WTC11 (cell line): ENCODE data around the gene TLE3. TPM values are rescaled to one million over a fixed set of nuclear protein-coding genes. Genes with fewer than 3 reads are reported as not detected.
A peak's percentile ranks its signal among the peaks of the same experiment; 100 is the strongest.

Experiments used
- ATAC-seq: fragments of 200-7000 bp; cut with Tn5 transposase; 2 replicates; pipeline ENCODE4 v1.10.0; 2021; ENCODE audit warnings: mild to moderate bottlenecking, moderate library complexity
- CTCF ChIA-PET: fragments of 300-600 bp; sonication (Branson Sonifier 250); formaldehyde crosslinking; loops from one replicate; lab custom pipeline; 2021; ENCODE audit warnings: antibody characterized with exemption; lab: Charles Lee
- POLR2A ChIA-PET: fragments of 350-600 bp; sonication (Branson Sonifier 250); formaldehyde crosslinking; loops from one replicate; lab custom pipeline; 2021; ENCODE audit warnings: antibody characterized with exemption; lab: Charles Lee
- DNase-seq: peaks from one replicate; pipeline ENCODE4 v3.0.0; 2021; ENCODE audit warnings: low spot score
- H3K27ac Mint-ChIP-seq: 2 replicates; pipeline ENCODE4 v1.8.0; 2021; ENCODE audit warnings: mixed read lengths
- H3K27me3 Mint-ChIP-seq: 2 replicates; pipeline ENCODE4 v1.8.0; 2021; ENCODE audit warnings: low read depth, mild to moderate bottlenecking, moderate library complexity, mixed read lengths
- H3K36me3 Mint-ChIP-seq: 2 replicates; pipeline ENCODE4 v1.8.0; 2021; ENCODE audit warnings: mixed read lengths
- H3K4me1 Mint-ChIP-seq: 2 replicates; pipeline ENCODE4 v1.8.0; 2022; ENCODE audit warnings: mixed read lengths
- H3K4me3 Mint-ChIP-seq: 2 replicates; pipeline ENCODE4 v1.8.0; 2021; ENCODE audit warnings: mild to moderate bottlenecking, moderate library complexity, mixed read lengths
- H3K9me3 Mint-ChIP-seq: 2 replicates; pipeline ENCODE4 v1.8.0; 2021; ENCODE audit warnings: mixed read lengths
- FOXJ3 ChIP-seq: sonication (generic); formaldehyde crosslinking; IDR thresholded peaks from 2 replicates; pipeline ENCODE4 v1.9.0; 2021; ENCODE audit warnings: missing genetic modification reagents, mild to moderate bottlenecking, borderline replicate concordance
- FOXK1 ChIP-seq: sonication (generic); formaldehyde crosslinking; IDR thresholded peaks from 2 replicates; pipeline ENCODE4 v1.8.0; 2022; ENCODE audit warnings: mild to moderate bottlenecking, moderate library complexity, missing genetic modification reagents
- FOXP1 ChIP-seq: sonication (generic); formaldehyde crosslinking; IDR thresholded peaks from 2 replicates; pipeline ENCODE4 v1.8.0; 2022; ENCODE audit warnings: missing genetic modification reagents, mild to moderate bottlenecking, moderate library complexity, borderline replicate concordance
- GABPB1 ChIP-seq: sonication (generic); formaldehyde crosslinking; IDR thresholded peaks from 2 replicates; pipeline ENCODE4 v1.8.1; 2023; ENCODE audit warnings: mild to moderate bottlenecking, missing genetic modification reagents
- JUN ChIP-seq: sonication (generic); formaldehyde crosslinking; IDR thresholded peaks from 2 replicates; pipeline ENCODE4 v1.8.0; 2023; ENCODE audit warnings: mild to moderate bottlenecking, missing genetic modification reagents
- NFATC4 ChIP-seq: fragments of 250-450 bp; sonication (Bioruptor Pico); IDR thresholded peaks from 2 replicates; pipeline ENCODE4 v1.9.0; 2021; ENCODE audit warnings: mild to moderate bottlenecking
- NFYB ChIP-seq: sonication (generic); formaldehyde crosslinking; conservative IDR thresholded peaks from 2 replicates; pipeline ENCODE4 v1.8.0; 2022; ENCODE audit warnings: low read depth, missing genetic modification reagents
- NR1H2 ChIP-seq: sonication (generic); formaldehyde crosslinking; IDR thresholded peaks from 2 replicates; pipeline ENCODE4 v1.9.0; 2021; ENCODE audit warnings: mild to moderate bottlenecking, moderate library complexity, missing genetic modification reagents
- OVOL2 ChIP-seq: fragments of 250-450 bp; sonication (Bioruptor Pico); IDR thresholded peaks from 2 replicates; pipeline ENCODE4 v1.9.0; 2021; ENCODE audit warnings: mild to moderate bottlenecking, borderline replicate concordance
- SMAD4 ChIP-seq: sonication (generic); formaldehyde crosslinking; IDR thresholded peaks from 2 replicates; pipeline ENCODE4 v1.8.0; 2022; ENCODE audit warnings: mild to moderate bottlenecking, missing genetic modification reagents
- SOX15 ChIP-seq: fragments of 250-450 bp; sonication (Bioruptor Pico); IDR thresholded peaks from 2 replicates; pipeline ENCODE4 v1.9.0; 2021; ENCODE audit warnings: mild to moderate bottlenecking
- ZNF232 ChIP-seq: sonication (generic); formaldehyde crosslinking; IDR thresholded peaks from 2 replicates; pipeline ENCODE4 v1.8.0; 2022; ENCODE audit warnings: mild to moderate bottlenecking, missing genetic modification reagents
- ZNF263 ChIP-seq: sonication (generic); formaldehyde crosslinking; IDR thresholded peaks from 2 replicates; pipeline ENCODE4 v1.8.1; 2022; ENCODE audit warnings: low read depth, mild to moderate bottlenecking, moderate library complexity, missing genetic modification reagents
- ZNF416 ChIP-seq: fragments of 250-450 bp; sonication (Bioruptor Pico); IDR thresholded peaks from 2 replicates; pipeline ENCODE4 v1.9.0; 2021; ENCODE audit warnings: mild to moderate bottlenecking, inconsistent platforms
- total RNA-seq: library from RNA; stranded (reverse); gene quantifications from 3 replicates; pipeline ENCODE4 v1.2.3, GENCODE V29; 2021
- TF ChIP-seq, protein P1 (sequence below): sonication (generic); formaldehyde crosslinking; IDR thresholded peaks from 2 replicates; pipeline ENCODE4 v1.8.1; 2022; ENCODE audit warnings: low read depth, mild to moderate bottlenecking, moderate library complexity, missing genetic modification reagents, borderline replicate concordance
- TF ChIP-seq, protein P2 (sequence below): sonication (generic); formaldehyde crosslinking; IDR thresholded peaks from 2 replicates; pipeline ENCODE4 v1.8.0; 2023; ENCODE audit warnings: missing genetic modification reagents, mild to moderate bottlenecking, borderline replicate concordance
- TF ChIP-seq, protein P3 (sequence below): sonication (generic); formaldehyde crosslinking; IDR thresholded peaks from 2 replicates; pipeline ENCODE4 v1.8.1; 2022; ENCODE audit warnings: mild to moderate bottlenecking, moderate library complexity, missing genetic modification reagents
- TF ChIP-seq, protein P4 (sequence below): sonication (generic); formaldehyde crosslinking; IDR thresholded peaks from 2 replicates; pipeline ENCODE4 v1.8.1; 2023; ENCODE audit warnings: mild to moderate bottlenecking, missing genetic modification reagents
- TF ChIP-seq, protein P5 (sequence below): sonication (generic); formaldehyde crosslinking; IDR thresholded peaks from 2 replicates; pipeline ENCODE4 v1.8.0; 2022; ENCODE audit warnings: mild to moderate bottlenecking, missing genetic modification reagents

The TLE3 gene
- total RNA-seq, 1 experiment from 2014 or later: 78.7 TPM

DNA sequence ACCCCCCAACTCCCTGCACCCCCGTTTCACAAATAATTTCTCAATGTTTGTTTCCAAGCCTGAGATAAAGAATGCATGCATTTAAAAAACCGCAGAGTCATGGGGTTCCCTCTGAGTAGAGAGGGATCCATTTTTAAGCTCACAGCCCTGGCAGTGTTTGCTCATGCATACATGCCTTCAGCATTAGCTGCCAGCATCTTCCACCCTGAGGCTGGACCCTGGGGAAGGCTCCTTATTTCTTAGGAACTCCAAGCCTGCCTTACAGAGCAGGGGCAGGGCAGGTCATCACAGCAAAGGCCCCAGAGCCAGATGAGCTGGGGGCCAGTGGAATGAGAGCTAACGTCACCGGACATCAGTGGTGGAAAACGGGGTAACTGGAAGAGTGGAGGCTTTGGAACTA, 31.3 kb downstream of the TLE3 start:
- Mint-ChIP-seq H3K4me1 (peaks cover 11% of the 10 kb centered on the region), H3K9me3 (no peaks in the 10 kb centered on the region)
- TF ChIP-seq FOXJ3 (CRISPR knock-in tag): no peak
- no peak for TF ChIP-seq NR1H2
- TF ChIP-seq, all 79 proteins: peak for 0
- Mint-ChIP-seq H3K27ac (peak overlapping the region; percentile 82), H3K36me3 (peaks cover 44% of the 10 kb centered on the region), H3K4me3 (no peak overlapping the region), H3K27me3 (no peaks in the 10 kb centered on the region)
- POLR2A ChIA-PET: interaction anchor here (0.7 to 3.4 kb wide), 4 partner anchors 10 to 278 kb away, joined by 3 to 9 read pairs (median 3); no protein-coding TSS in a partner anchor
- ATAC-seq (no peak), DNase-seq (no peak)
- CTCF ChIA-PET: interaction anchor here (0.6 to 1.4 kb wide), 2 partner anchors 220 to 303 kb away, joined by 3 to 5 read pairs; no protein-coding TSS in a partner anchor

DNA sequence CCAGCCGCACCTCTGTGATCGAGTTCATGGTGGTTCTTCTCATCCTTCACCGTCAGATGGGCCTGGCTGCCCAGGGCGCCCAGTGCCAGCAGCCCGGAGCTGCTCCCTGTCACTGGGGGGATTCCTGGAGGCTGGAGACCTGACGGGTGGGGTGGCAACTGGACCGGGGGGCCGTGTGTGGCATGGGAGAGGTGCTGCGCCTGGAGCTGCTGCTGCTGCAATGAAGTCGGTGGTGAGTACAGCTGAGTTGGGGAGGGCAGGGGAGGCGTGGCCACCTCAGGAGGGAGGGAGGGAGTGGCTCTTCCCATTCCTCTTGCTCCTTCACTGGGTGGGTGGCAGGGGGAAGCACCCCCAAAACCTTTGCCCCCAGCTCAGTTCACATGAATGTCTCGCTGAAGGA, 31.7 kb downstream of the TLE3 start:
- TF ChIP-seq FOXP1 (CRISPR knock-in tag): no peak
- no peak for TF ChIP-seq ZNF416 (CRISPR knock-in tag)
- no peak for TF ChIP-seq ZNF232 (CRISPR knock-in tag)
- TF ChIP-seq, protein P1, sequence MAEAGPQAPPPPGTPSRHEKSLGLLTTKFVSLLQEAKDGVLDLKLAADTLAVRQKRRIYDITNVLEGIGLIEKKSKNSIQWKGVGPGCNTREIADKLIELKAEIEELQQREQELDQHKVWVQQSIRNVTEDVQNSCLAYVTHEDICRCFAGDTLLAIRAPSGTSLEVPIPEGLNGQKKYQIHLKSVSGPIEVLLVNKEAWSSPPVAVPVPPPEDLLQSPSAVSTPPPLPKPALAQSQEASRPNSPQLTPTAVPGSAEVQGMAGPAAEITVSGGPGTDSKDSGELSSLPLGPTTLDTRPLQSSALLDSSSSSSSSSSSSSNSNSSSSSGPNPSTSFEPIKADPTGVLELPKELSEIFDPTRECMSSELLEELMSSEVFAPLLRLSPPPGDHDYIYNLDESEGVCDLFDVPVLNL (CRISPR knock-in tag): no peak
- TF ChIP-seq, protein P2, sequence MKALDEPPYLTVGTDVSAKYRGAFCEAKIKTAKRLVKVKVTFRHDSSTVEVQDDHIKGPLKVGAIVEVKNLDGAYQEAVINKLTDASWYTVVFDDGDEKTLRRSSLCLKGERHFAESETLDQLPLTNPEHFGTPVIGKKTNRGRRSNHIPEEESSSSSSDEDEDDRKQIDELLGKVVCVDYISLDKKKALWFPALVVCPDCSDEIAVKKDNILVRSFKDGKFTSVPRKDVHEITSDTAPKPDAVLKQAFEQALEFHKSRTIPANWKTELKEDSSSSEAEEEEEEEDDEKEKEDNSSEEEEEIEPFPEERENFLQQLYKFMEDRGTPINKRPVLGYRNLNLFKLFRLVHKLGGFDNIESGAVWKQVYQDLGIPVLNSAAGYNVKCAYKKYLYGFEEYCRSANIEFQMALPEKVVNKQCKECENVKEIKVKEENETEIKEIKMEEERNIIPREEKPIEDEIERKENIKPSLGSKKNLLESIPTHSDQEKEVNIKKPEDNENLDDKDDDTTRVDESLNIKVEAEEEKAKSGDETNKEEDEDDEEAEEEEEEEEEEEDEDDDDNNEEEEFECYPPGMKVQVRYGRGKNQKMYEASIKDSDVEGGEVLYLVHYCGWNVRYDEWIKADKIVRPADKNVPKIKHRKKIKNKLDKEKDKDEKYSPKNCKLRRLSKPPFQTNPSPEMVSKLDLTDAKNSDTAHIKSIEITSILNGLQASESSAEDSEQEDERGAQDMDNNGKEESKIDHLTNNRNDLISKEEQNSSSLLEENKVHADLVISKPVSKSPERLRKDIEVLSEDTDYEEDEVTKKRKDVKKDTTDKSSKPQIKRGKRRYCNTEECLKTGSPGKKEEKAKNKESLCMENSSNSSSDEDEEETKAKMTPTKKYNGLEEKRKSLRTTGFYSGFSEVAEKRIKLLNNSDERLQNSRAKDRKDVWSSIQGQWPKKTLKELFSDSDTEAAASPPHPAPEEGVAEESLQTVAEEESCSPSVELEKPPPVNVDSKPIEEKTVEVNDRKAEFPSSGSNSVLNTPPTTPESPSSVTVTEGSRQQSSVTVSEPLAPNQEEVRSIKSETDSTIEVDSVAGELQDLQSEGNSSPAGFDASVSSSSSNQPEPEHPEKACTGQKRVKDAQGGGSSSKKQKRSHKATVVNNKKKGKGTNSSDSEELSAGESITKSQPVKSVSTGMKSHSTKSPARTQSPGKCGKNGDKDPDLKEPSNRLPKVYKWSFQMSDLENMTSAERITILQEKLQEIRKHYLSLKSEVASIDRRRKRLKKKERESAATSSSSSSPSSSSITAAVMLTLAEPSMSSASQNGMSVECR (CRISPR knock-in tag): no peak
- TF ChIP-seq SOX15 (CRISPR knock-in tag): no peak
- no peak for TF ChIP-seq SMAD4 (CRISPR knock-in tag)
- TF ChIP-seq, protein P3, sequence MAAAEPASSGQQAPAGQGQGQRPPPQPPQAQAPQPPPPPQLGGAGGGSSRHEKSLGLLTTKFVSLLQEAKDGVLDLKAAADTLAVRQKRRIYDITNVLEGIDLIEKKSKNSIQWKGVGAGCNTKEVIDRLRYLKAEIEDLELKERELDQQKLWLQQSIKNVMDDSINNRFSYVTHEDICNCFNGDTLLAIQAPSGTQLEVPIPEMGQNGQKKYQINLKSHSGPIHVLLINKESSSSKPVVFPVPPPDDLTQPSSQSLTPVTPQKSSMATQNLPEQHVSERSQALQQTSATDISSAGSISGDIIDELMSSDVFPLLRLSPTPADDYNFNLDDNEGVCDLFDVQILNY (CRISPR knock-in tag): no peak
- no peak for TF ChIP-seq NFYB
- TF ChIP-seq GABPB1: no peak
- no peak for TF ChIP-seq OVOL2 (CRISPR knock-in tag)
- Mint-ChIP-seq H3K4me3 (no peak overlapping the region), H3K27ac (peak overlapping the region; percentile 82; the same call in 1 of the 2 replicates), H3K36me3 (peaks cover 43% of the 10 kb centered on the region), H3K27me3 (no peaks in the 10 kb centered on the region), H3K9me3 (no peaks in the 10 kb centered on the region), H3K4me1 (peaks cover 11% of the 10 kb centered on the region)
- ChIA-PET POLR2A (interaction anchor here (1.2 to 3.4 kb wide), 2 partner anchors 10 to 33 kb away, joined by 3 to 9 read pairs; no protein-coding TSS in a partner anchor), CTCF (interaction anchor here (0.6 kb wide), 1 partner anchor 114 kb away, joined by 3 read pairs; no protein-coding TSS in a partner anchor)
- DNase-seq (no peak), ATAC-seq (no peak; the same call in 1 of the 2 replicates)

DNA sequence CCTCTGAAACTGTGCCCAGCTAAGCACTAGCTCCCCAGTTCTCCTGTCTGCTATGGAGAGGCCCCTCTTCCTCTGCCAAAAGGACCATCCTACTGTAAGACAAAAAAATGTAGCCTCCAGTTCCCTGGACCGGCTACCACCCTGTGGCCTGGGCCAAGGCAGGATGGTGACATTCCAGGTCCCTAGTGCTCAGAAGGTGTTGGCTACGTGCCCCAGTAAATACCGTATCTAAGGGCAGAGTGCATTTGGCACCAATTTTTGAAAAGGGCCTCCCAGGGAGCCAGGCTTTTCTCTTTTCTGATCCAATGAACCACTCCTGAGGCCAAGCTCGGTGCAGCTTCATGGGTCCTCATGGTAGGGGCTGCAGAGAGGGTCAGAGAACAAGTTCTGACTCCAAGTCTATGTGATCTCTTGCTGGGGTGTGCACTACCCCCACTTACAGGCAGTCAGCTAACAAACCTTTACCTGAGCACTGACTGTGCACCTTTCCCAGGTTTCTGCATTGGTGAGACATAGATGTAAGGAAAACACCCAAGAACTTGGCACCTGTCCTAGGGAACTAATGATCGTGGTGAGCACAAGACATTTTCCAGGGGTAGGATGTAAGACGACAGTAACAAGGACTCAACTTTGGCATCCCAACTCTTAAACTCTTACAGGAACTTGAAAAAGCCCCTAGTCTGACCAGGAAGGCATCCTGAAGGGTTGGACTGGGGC, 32.6 kb downstream of the TLE3 start:
- ChIA-PET CTCF (interaction anchor here (0.6 to 1.0 kb wide), 2 partner anchors 32 to 148 kb away, joined by 3 read pairs; partner anchors contain the start of gene TLE3), POLR2A (interaction anchor here (0.7 to 3.4 kb wide), 2 partner anchors 28 to 34 kb away, joined by 3 to 9 read pairs; no protein-coding TSS in a partner anchor)
- Mint-ChIP-seq H3K27me3 (no peaks in the 10 kb centered on the region), H3K27ac (no peak overlapping the region), H3K4me1 (peaks cover 11% of the 10 kb centered on the region), H3K4me3 (no peak overlapping the region), H3K9me3 (no peaks in the 10 kb centered on the region), H3K36me3 (peaks cover 41% of the 10 kb centered on the region)
- DNase-seq (no peak), ATAC-seq (no peak)
- no peak for TF ChIP-seq NFATC4 (CRISPR knock-in tag)
- no peak for TF ChIP-seq FOXK1 (CRISPR knock-in tag)
- TF ChIP-seq, protein P4, sequence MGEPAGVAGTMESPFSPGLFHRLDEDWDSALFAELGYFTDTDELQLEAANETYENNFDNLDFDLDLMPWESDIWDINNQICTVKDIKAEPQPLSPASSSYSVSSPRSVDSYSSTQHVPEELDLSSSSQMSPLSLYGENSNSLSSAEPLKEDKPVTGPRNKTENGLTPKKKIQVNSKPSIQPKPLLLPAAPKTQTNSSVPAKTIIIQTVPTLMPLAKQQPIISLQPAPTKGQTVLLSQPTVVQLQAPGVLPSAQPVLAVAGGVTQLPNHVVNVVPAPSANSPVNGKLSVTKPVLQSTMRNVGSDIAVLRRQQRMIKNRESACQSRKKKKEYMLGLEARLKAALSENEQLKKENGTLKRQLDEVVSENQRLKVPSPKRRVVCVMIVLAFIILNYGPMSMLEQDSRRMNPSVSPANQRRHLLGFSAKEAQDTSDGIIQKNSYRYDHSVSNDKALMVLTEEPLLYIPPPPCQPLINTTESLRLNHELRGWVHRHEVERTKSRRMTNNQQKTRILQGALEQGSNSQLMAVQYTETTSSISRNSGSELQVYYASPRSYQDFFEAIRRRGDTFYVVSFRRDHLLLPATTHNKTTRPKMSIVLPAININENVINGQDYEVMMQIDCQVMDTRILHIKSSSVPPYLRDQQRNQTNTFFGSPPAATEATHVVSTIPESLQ: no peak
- no peak for TF ChIP-seq ZNF263
- TF ChIP-seq JUN (CRISPR knock-in tag): no peak
- TF ChIP-seq, protein P5, sequence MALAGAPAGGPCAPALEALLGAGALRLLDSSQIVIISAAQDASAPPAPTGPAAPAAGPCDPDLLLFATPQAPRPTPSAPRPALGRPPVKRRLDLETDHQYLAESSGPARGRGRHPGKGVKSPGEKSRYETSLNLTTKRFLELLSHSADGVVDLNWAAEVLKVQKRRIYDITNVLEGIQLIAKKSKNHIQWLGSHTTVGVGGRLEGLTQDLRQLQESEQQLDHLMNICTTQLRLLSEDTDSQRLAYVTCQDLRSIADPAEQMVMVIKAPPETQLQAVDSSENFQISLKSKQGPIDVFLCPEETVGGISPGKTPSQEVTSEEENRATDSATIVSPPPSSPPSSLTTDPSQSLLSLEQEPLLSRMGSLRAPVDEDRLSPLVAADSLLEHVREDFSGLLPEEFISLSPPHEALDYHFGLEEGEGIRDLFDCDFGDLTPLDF (CRISPR knock-in tag): no peak
